ENCODE data around the gene HMX1. TPM values are rescaled to one million over a fixed set of nuclear protein-coding genes. Genes with fewer than 3 reads are reported as not detected.
A peak's percentile ranks its signal among the peaks of the same experiment; 100 is the strongest.

The HMX1 gene
- total and polyA plus RNA-seq, 2 experiments from 2014 or later: 0.69 TPM; not detected in 1

- Histone ChIP-seq H3K79me2 (replicated peaks; ENCODE audit: insufficient read depth) (no peaks in the 10 kb centered on the region), H3K36me3 (ENCODE audit: insufficient read depth) (no peaks in the 10 kb centered on the region), H4K20me1 (replicated peaks; ENCODE audit: insufficient read depth) (peaks cover 33% of the 10 kb centered on the region), H3K4me3 (peak overlapping the region; percentile 50), H3F3A (replicated peaks; ENCODE audit: low read depth) (0 out of 2 replicates have a peak, but pooled peaks cover 8% of the 10 kb centered on the region), H3K4me2 (peak overlapping the region; percentile 76), H3K4me1 (ENCODE audit: insufficient read depth) (peaks cover 20% of the 10 kb centered on the region; the same call in 1 of the 2 replicates), H3K27ac (ENCODE audit: low read depth) (no peak overlapping the region), H3K27me3 (ENCODE audit: insufficient read depth) (peaks cover 97% of the 10 kb centered on the region), H3K9me2 (ENCODE audit: insufficient read depth) (no peaks in the 10 kb centered on the region), H2AFZ (peak overlapping the region; percentile 47; the same call in 1 of the 2 replicates)
- Mint-ChIP-seq H3K36me3 (ENCODE audit: low read depth) (no peaks in the 10 kb centered on the region; the same call in 2 of the 3 replicates), H3K4me3 (peak overlapping the region; percentile 68), H3K9me3 (peaks cover 4% of the 10 kb centered on the region), H3K27me3 (ENCODE audit: insufficient read depth, low read depth, poor library complexity) (peaks cover 89% of the 10 kb centered on the region), H3K4me1 (peaks cover 22% of the 10 kb centered on the region), H3K27ac (no peak overlapping the region)
- TF ChIP-seq EZH2 (IDR thresholded peaks at IDR 0.05; ENCODE audit: low read depth, unreplicated experiment) (peak; percentile 94), CTCF (conservative IDR thresholded peaks at IDR 0.05; ENCODE audit: low read depth in 2 of 2) (no peak), EZH2phosphoT487 (IDR thresholded peaks at IDR 0.05; ENCODE audit: unreplicated experiment) (peak; percentile 90)
- ATAC-seq: peak; percentile 10
- peak; percentile 54 for DNase-seq (ENCODE audit: low spot score)
These were observed 1.0 kb upstream of the HMX1 start for GRCh38 chr4:8872402-8873291.

- peaks cover 24% of the 10 kb centered on the region for H4K20me1 ChIP-seq (replicated peaks; ENCODE audit: insufficient read depth)
- TF ChIP-seq EZH2phosphoT487 (IDR thresholded peaks at IDR 0.05; ENCODE audit: unreplicated experiment): peak; percentile 90
- TF ChIP-seq CREB1 (CRISPR knock-in tag; IDR thresholded peaks at IDR 0.05; ENCODE audit: low read depth): no peak
- no peak for TF ChIP-seq CTCF (conservative IDR thresholded peaks at IDR 0.05; ENCODE audit: low read depth in 2 of 2)
- no peak for TF ChIP-seq ZNF114 (CRISPR knock-in tag; IDR thresholded peaks at IDR 0.05)
- TF ChIP-seq REST (IDR thresholded peaks at IDR 0.05; ENCODE audit: unreplicated experiment): no peak
- peak; percentile 100 for TF ChIP-seq EZH2 (IDR thresholded peaks at IDR 0.05; ENCODE audit: low read depth, unreplicated experiment)
- no peak for TF ChIP-seq ZNF331 (CRISPR knock-in tag; IDR thresholded peaks at IDR 0.05; ENCODE audit: low read depth)
- no peak for TF ChIP-seq POLR2AphosphoS5 (IDR thresholded peaks at IDR 0.05; ENCODE audit: low read depth)
- TF ChIP-seq STAT1 (IDR thresholded peaks at IDR 0.05; ENCODE audit: unreplicated experiment): no peak
These were observed 807 bp downstream of the HMX1 start for GRCh38 chr4:8870647-8871416.

More at GRCh38 chr4:8870647-8871416, 807 bp downstream of the HMX1 start:
- Histone ChIP-seq H3K27ac (ENCODE audit: low read depth) (no peak overlapping the region), H3K4me3 (peak overlapping the region; percentile 47), H3K27me3 (ENCODE audit: insufficient read depth) (peaks cover 97% of the 10 kb centered on the region), H3F3A (replicated peaks; ENCODE audit: low read depth) (0 out of 2 replicates have a peak, but pooled peaks cover 8% of the 10 kb centered on the region), H3K36me3 (ENCODE audit: insufficient read depth) (no peaks in the 10 kb centered on the region), H2AFZ (no peak overlapping the region; the same call in 1 of the 2 replicates), H3K4me2 (peak overlapping the region; percentile 72), H3K79me2 (replicated peaks; ENCODE audit: insufficient read depth) (no peaks in the 10 kb centered on the region), H3K9me2 (ENCODE audit: insufficient read depth) (no peaks in the 10 kb centered on the region), H3K4me1 (ENCODE audit: insufficient read depth) (peaks cover 16% of the 10 kb centered on the region; the same call in 1 of the 2 replicates)
- ATAC-seq: no peak
- H3K4me3 Mint-ChIP-seq: peak overlapping the region; percentile 55
- DNase-seq (ENCODE audit: low spot score): peak; percentile 54
- peaks cover 4% of the 10 kb centered on the region for H3K9me3 Mint-ChIP-seq
- H3K4me1 Mint-ChIP-seq: peaks cover 27% of the 10 kb centered on the region
- H3K27me3 Mint-ChIP-seq (ENCODE audit: insufficient read depth, low read depth, poor library complexity): peaks cover 88% of the 10 kb centered on the region
- no peaks in the 10 kb centered on the region; the same call in 2 of the 3 replicates for H3K36me3 Mint-ChIP-seq (ENCODE audit: low read depth)
- H3K27ac Mint-ChIP-seq: no peak overlapping the region
